PC-9 (cell line): ENCODE measurements around the gene FOXD1.

Source experiments
- CTCF ChIP-seq: fragments of 200-600 bp; sonication (generic); conservative IDR thresholded peaks from 2 replicates; pipeline ENCODE4 v1.6.1; 2017; ENCODE audit warnings: mixed run types, antibody characterized with exemption, mild to moderate bottlenecking, moderate library complexity
- EZH2 ChIP-seq: fragments of 200-600 bp; sonication (generic); IDR thresholded peaks from 2 replicates; pipeline ENCODE4 v1.8.0; 2017; ENCODE audit warnings: antibody characterized with exemption, low read depth

DNA sequence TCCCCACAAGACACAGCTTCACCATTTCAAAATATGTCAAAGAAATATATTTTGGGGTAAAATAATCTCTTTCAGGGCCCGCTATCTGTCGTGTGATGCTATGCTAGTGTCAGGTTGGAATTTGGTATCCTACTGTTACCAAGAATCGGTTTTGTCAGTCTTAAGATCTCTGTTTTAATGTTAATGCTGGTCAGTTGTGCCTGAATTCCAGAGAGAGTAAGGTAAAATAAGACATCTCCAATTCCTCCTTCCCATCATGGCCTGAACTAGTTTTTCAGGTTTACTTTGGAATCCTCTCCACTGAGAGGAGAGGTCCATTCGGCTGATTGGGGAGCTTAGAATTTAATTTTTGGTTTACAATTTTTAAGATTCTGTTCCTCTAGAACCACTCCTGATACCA, 39.2 kb upstream of the FOXD1 start:
- no peak for TF ChIP-seq CTCF
- no peak for TF ChIP-seq EZH2
